ENCODE results near the gene ZNG1B.
"Not testable (repeated sequence)": the region's sequence is repeated elsewhere in the genome, so short reads cannot be mapped to it uniquely, and the experiment has no call there.

DNA sequence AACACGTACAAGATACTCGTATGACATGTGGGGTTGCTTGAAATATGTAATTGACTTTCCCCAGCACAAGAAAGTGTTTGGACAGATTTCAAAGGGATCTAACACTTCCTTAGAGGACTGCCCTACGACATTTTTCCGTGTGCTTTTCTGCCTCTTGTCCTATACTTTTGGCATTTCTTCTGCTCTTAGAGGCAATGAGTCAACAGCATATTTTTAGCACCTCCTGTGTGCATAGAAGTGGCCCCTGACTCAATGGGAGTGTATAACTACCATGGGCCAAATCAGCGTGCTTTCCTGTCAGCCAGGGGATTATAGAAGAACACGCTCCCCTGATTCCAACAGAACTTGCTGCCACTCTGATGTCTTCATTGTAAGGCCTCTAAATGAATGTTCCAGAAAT lies 99.1 kb downstream of the ZNG1B start:
- TF ChIP-seq TAF1 (IDR thresholded peaks at IDR 0.05; ENCODE audit: borderline replicate concordance, low read depth, low read length); POLR2AphosphoS5 (IDR thresholded peaks at IDR 0.05; ENCODE audit: low read depth, low read length); POLR2A (IDR thresholded peaks at IDR 0.05; ENCODE audit: low read depth, low read length): not testable (repeated sequence)
